IMR-90 (cell line): ENCODE measurements around the gene SMPDL3A. TPM values are rescaled to one million over a fixed set of nuclear protein-coding genes. Genes with fewer than 3 reads are reported as not detected.
A peak's percentile ranks its signal among the peaks of the same experiment; 100 is the strongest.

Experiments used
- ATAC-seq: fragments of 200-7000 bp; cut with Tn5 transposase; 2 replicates; pipeline ENCODE4 v1.9.1; 2020; ENCODE audit warnings: low read depth, mild to moderate bottlenecking, moderate library complexity
- BruUV-seq: library from RNA; stranded (reverse); fragments of 400-500 nt; replicated peaks from 2 replicates; lab custom pipeline; 2021; lab: Mats Ljungman, UMichigan
- CTCF ChIA-PET: fragments of 300-600 bp; formaldehyde crosslinking; extraction: SDS; loops from one replicate; lab custom pipeline; 2021; ENCODE audit warnings: antibody characterized with exemption; lab: Yijun Ruan, JAX
- POLR2A ChIA-PET: fragments of 300-600 bp; sonication (Branson Sonifier 250); formaldehyde crosslinking; loops from one replicate; lab custom pipeline; 2022; ENCODE audit warnings: antibody characterized with exemption; ENCODE audit not compliant: unreplicated experiment; lab: Charles Lee
- DNase-seq: peaks from one replicate; pipeline ENCODE4 v3.0.0; 2013
- H2AFZ ChIP-seq: replicated peaks from 2 replicates; pipeline ENCODE3; 2013; ENCODE audit warnings: low read length, mild to moderate bottlenecking; ENCODE audit not compliant: poor library complexity
- H2AK5ac ChIP-seq: 2 replicates; pipeline ENCODE4 v1.6.1; 2013; ENCODE audit warnings: low read depth, low read length, inconsistent platforms
- H2AK9ac ChIP-seq: replicated peaks from 2 replicates; pipeline ENCODE3; 2013; ENCODE audit warnings: mild to moderate bottlenecking, low read depth, low read length, moderate library complexity; ENCODE audit not compliant: poor library complexity
- H2BK120ac ChIP-seq: 2 replicates; pipeline ENCODE4 v1.6.1; 2013; ENCODE audit warnings: low read depth, low read length, inconsistent platforms
- H2BK15ac ChIP-seq: 3 replicates; pipeline ENCODE4 v1.6.1; 2013; ENCODE audit warnings: low read depth, low read length, inconsistent platforms
- H2BK20ac ChIP-seq: 2 replicates; pipeline ENCODE4 v1.6.1; 2013; ENCODE audit warnings: low read depth, mild to moderate bottlenecking, inconsistent platforms, low read length, moderate library complexity
- H2BK5ac ChIP-seq: 2 replicates; pipeline ENCODE4 v1.6.1; 2013; ENCODE audit warnings: mild to moderate bottlenecking, low read depth, low read length, inconsistent platforms; ENCODE audit not compliant: poor library complexity, severe bottlenecking
- H3K14ac ChIP-seq: replicated peaks from 2 replicates; pipeline ENCODE4 v1.6.1; 2013; ENCODE audit warnings: low read depth, low read length, inconsistent platforms
- H3K18ac ChIP-seq: 2 replicates; pipeline ENCODE4 v1.6.1; 2013; ENCODE audit warnings: low read depth, low read length, control low read depth
- H3K23ac ChIP-seq: 2 replicates; pipeline ENCODE4 v1.6.1; 2013; ENCODE audit warnings: low read depth, low read length, inconsistent platforms
- H3K27ac ChIP-seq: 2 replicates; pipeline ENCODE4 v1.5.1; 2013; ENCODE audit warnings: mild to moderate bottlenecking, control low read depth, low read length; ENCODE audit not compliant: insufficient read depth
- H3K27me3 ChIP-seq: 2 replicates; pipeline ENCODE4 v1.6.1; 2013; ENCODE audit warnings: low read length; ENCODE audit not compliant: control insufficient read depth, insufficient read depth
- H3K36me3 ChIP-seq: 2 replicates; pipeline ENCODE4 v1.6.1; 2013; ENCODE audit warnings: low read length, mixed read lengths; ENCODE audit not compliant: control insufficient read depth, insufficient read depth
- H3K4ac ChIP-seq: 2 replicates; pipeline ENCODE4 v1.6.1; 2013; ENCODE audit warnings: low read depth, low read length, inconsistent platforms
- H3K4me1 ChIP-seq: 2 replicates; pipeline ENCODE4 v1.6.1; 2013; ENCODE audit warnings: low read length, mixed read lengths; ENCODE audit not compliant: control insufficient read depth, insufficient read depth
- H3K4me2 ChIP-seq: 2 replicates; pipeline ENCODE4 v1.6.1; 2013; ENCODE audit warnings: low read depth, mild to moderate bottlenecking, control low read depth, low read length, moderate library complexity
- H3K4me3 ChIP-seq: 2 replicates; pipeline ENCODE4 v1.5.1; 2013; ENCODE audit warnings: low read depth, mild to moderate bottlenecking, control low read depth, low read length, moderate library complexity; ENCODE audit not compliant: insufficient read depth
- H3K56ac ChIP-seq: 2 replicates; pipeline ENCODE4 v1.6.1; 2013; ENCODE audit warnings: low read length, inconsistent platforms; ENCODE audit not compliant: insufficient read depth; ENCODE audit errors: extremely low read depth
- H3K79me1 ChIP-seq, 2 experiments: 2 replicates each; pipeline ENCODE4 v1.6.1; 2013; ENCODE audit warnings: low read length in 2 of 2, inconsistent platforms in 1 of 2, low read depth in 1 of 2
- H3K9ac ChIP-seq: 2 replicates; pipeline ENCODE4 v1.6.1; 2013; ENCODE audit warnings: low read depth, low read length, control low read depth
- H3K9me1 ChIP-seq: 2 replicates; pipeline ENCODE4 v1.6.1; 2013; ENCODE audit warnings: low read length, inconsistent platforms; ENCODE audit not compliant: insufficient read depth
- H3K9me3 ChIP-seq: 2 replicates; pipeline ENCODE4 v1.6.1; 2013; ENCODE audit warnings: low read length; ENCODE audit not compliant: control insufficient read depth, insufficient read depth
- H4K20me1 ChIP-seq: 2 replicates; pipeline ENCODE4 v1.6.1; 2013; ENCODE audit warnings: low read length, inconsistent platforms; ENCODE audit not compliant: insufficient read depth
- H4K5ac ChIP-seq: 2 replicates; pipeline ENCODE4 v1.6.1; 2013; ENCODE audit warnings: mild to moderate bottlenecking, low read depth, low read length, control low read depth
- H4K8ac ChIP-seq, 2 experiments: 2 replicates each; pipeline ENCODE4 v1.6.1; 2013; ENCODE audit warnings: low read depth in 2 of 2, low read length in 2 of 2, control low read depth in 1 of 2, inconsistent platforms in 1 of 2
- H4K91ac ChIP-seq: 2 replicates; pipeline ENCODE4 v1.6.1; 2013; ENCODE audit warnings: low read depth, low read length, inconsistent platforms; ENCODE audit not compliant: insufficient read depth
- BHLHE40 ChIP-seq: fragments of 150-350 bp; IDR thresholded peaks from 2 replicates; pipeline ENCODE4 v1.6.1; 2016; ENCODE audit warnings: mild to moderate bottlenecking, low read depth, low read length
- CHD1 ChIP-seq: IDR thresholded peaks from 2 replicates; pipeline ENCODE4 v1.6.1; 2012; ENCODE audit warnings: low read depth, low read length, improper control_type of control experiment
- FOS ChIP-seq: fragments of 150-350 bp; IDR thresholded peaks from 2 replicates; pipeline ENCODE4 v1.6.1; 2016; ENCODE audit warnings: low read depth, low read length
- MAFK ChIP-seq: IDR thresholded peaks from 2 replicates; pipeline ENCODE4 v1.6.1; 2012; ENCODE audit warnings: low read depth, low read length, improper control_type of control experiment
- MAZ ChIP-seq: IDR thresholded peaks from 2 replicates; pipeline ENCODE4 v1.6.1; 2012; ENCODE audit warnings: low read depth, mild to moderate bottlenecking, low read length, improper control_type of control experiment, moderate library complexity, borderline replicate concordance
- MXI1 ChIP-seq: IDR thresholded peaks from 2 replicates; pipeline ENCODE4 v1.6.1; 2012; ENCODE audit warnings: low read depth, mild to moderate bottlenecking, low read length, moderate library complexity, borderline replicate concordance
- NFE2L2 ChIP-seq: fragments of 150-350 bp; IDR thresholded peaks from 2 replicates; pipeline ENCODE4 v1.6.1; 2016; ENCODE audit warnings: low read depth, mild to moderate bottlenecking, low read length
- RAD21 ChIP-seq: IDR thresholded peaks from 2 replicates; pipeline ENCODE4 v1.6.1; 2012; ENCODE audit warnings: low read length, improper control_type of control experiment
- RCOR1 ChIP-seq: IDR thresholded peaks from 2 replicates; pipeline ENCODE4 v1.6.1; 2012; ENCODE audit warnings: mild to moderate bottlenecking, low read length, improper control_type of control experiment; ENCODE audit not compliant: insufficient replicate concordance
- RFX5 ChIP-seq: IDR thresholded peaks from 2 replicates; pipeline ENCODE4 v1.8.0; 2012; ENCODE audit warnings: low read depth, mild to moderate bottlenecking, low read length, moderate library complexity
- SMC3 ChIP-seq: fragments of 150-350 bp; IDR thresholded peaks from 2 replicates; pipeline ENCODE4 v1.6.1; 2016; ENCODE audit warnings: low read depth, mild to moderate bottlenecking, antibody characterized with exemption, low read length, moderate library complexity
- WGBS, 2 experiments: methylation state at CpG; one replicate each; pipeline versions ENCODE4 v1.1.5 to v1.1.7; 2013; ENCODE audit warnings: missing lambda C conversion rate in 2 of 2; ENCODE audit not compliant: insufficient read length in 1 of 2; ENCODE audit errors: extremely low coverage in 2 of 2; 5-methylcytosine and 5-hydroxymethylcytosine counted together
- dilution Hi-C: fragments of 300-500 bp; cut with HindIII; formaldehyde crosslinking; loops from one replicate; pipeline ENCODE4 v1.14.3; 2018; ENCODE audit warnings: low sequenced_read_pairs; ENCODE audit not compliant: unreplicated experiment
- in situ Hi-C: fragments of 300-500 bp; cut with MboI; formaldehyde crosslinking; loops from 3 replicates; pipeline ENCODE4 v1.14.3; 2019; ENCODE audit warnings: low sequenced_read_pairs, inconsistent platforms, mixed read lengths
- intact Hi-C: fragments of 100-400 bp; cut with micrococcal nuclease; formaldehyde crosslinking; loops from 2 replicates; pipeline ENCODE4 v1.10.0; 2022
- polyA plus RNA-seq, 3 experiments: library from polyadenylated mRNA; depleted of rRNA; stranded (reverse); fragments of >200 nt; gene quantifications; 2 replicates each; pipeline ENCODE4 v1.2.3, GENCODE V29; 2012; ENCODE audit warnings: low replicate concordance in 1 of 3
- total RNA-seq: library from RNA; depleted of rRNA; stranded (reverse); fragments of >200 nt; gene quantifications from 2 replicates; pipeline ENCODE4 v1.2.3, GENCODE V29; 2012
- TF ChIP-seq, protein P1 (sequence below): conservative IDR thresholded peaks from 2 replicates; pipeline ENCODE4 v1.5.1; 2012; ENCODE audit warnings: mild to moderate bottlenecking, low read depth, low read length, improper control_type of control experiment
- TF ChIP-seq, protein P2 (sequence below): fragments of 150-350 bp; IDR thresholded peaks from 2 replicates; pipeline ENCODE4 v1.6.1; 2017; ENCODE audit warnings: mild to moderate bottlenecking, antibody characterized with exemption, low read length, low read depth
- TF ChIP-seq, protein P3 (sequence below): fragments of 150-350 bp; IDR thresholded peaks from 2 replicates; pipeline ENCODE4 v1.6.1; 2016; ENCODE audit warnings: low read depth, mild to moderate bottlenecking, low read length, moderate library complexity, borderline replicate concordance

Gene SMPDL3A
- total and polyA plus RNA-seq, 2 of the 4 experiments (the other 2 are of a cell fraction) = 9.9 to 14.2 TPM

DNA sequence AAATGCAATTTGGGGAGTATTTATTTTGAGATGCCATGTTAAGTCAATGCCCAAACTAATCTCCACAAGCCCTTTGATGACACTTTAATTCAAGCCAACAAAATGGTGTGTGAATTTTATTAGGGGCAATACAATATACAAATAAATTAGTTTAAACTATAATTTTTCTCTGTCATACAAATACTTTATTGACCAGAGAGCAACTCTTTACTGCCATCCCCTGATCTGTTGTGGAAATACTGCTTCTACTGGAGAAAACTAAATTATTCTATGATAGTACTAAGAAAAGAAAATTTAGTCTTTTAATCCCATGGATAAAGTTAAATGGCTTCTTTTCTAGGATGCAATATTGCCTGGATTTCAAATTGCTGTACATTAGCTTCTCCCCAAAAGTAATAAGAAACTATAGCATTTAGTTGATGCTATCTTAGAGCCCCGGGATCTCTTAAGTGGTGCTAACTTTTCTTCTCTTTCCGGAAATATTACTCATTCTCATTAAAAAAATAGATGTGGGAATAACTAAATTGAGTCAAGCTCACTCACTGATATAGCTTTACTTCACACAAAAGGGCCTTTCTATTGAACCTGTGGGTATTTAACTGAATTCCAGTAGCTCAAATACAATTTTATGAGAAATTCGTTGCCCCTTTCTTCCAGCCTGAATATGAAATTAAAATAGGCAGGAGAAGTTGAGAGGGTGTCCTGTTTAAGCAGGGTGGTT lies 49.2 kb downstream of the SMPDL3A start:
- H2BK20ac ChIP-seq = no peak overlapping the region
- peaks cover 1% of the 10 kb centered on the region; the same call in 1 of the 2 replicates for H3K27me3 ChIP-seq
- peaks cover under 1% of the 10 kb centered on the region; the same call in 1 of the 2 replicates for H3K4me1 ChIP-seq
- dilution Hi-C loops (no loop called here), intact Hi-C loops (loop anchor here (5.0 kb wide), 1 partner anchor 346 kb away; no protein-coding TSS in a partner anchor), in situ Hi-C loops (loop anchor here (5.0 to 10.0 kb wide), 2 partner anchors 101 to 343 kb away; no protein-coding TSS in a partner anchor)
- WGBS, 2 experiments = no CpG with 5 or more reads among the region's 3 CpGs
- no peak overlapping the region for H3K23ac ChIP-seq
- no peak overlapping the region for H2BK5ac ChIP-seq
- H2BK15ac ChIP-seq = no peak overlapping the region
- no peak overlapping the region for H3K4ac ChIP-seq
- H2BK120ac ChIP-seq = no peak overlapping the region
- peak; percentile 33 for DNase-seq
- no peak overlapping the region for H2AFZ ChIP-seq
- H4K8ac ChIP-seq = no peak overlapping the region
- H2AK9ac ChIP-seq = no peak overlapping the region
- ATAC-seq = peak; percentile 67; the same call in 1 of the 2 replicates
- H3K27ac ChIP-seq = no peak overlapping the region
- no TSS peak for BruUV-seq
- H3K36me3 ChIP-seq = no peaks in the 10 kb centered on the region
- H3K9me3 ChIP-seq = no peaks in the 10 kb centered on the region
- H3K4me2 ChIP-seq = no peak overlapping the region
- no peaks in the 10 kb centered on the region for H3K9me1 ChIP-seq
- no peak overlapping the region for H3K56ac ChIP-seq
- H2AK5ac ChIP-seq = no peak overlapping the region
- CTCF ChIA-PET = interaction anchor here (0.6 to 2.7 kb wide), 17 partner anchors 14 to 347 kb away, joined by 3 to 53 read pairs (median 5); partner anchors contain the start of gene SMPDL3A
- H3K18ac ChIP-seq = no peak overlapping the region
- H4K91ac ChIP-seq = no peak overlapping the region
- no peak overlapping the region for H4K5ac ChIP-seq
- POLR2A ChIA-PET = interaction anchor here (1.1 kb wide), 1 partner anchor 108 kb away, joined by 3 read pairs; no protein-coding TSS in a partner anchor
- no peaks in the 10 kb centered on the region for H3K79me1 ChIP-seq
- no peak overlapping the region for H3K4me3 ChIP-seq
- no peaks in the 10 kb centered on the region for H4K20me1 ChIP-seq
- no peak overlapping the region for H3K9ac ChIP-seq
- H3K14ac ChIP-seq = no peak overlapping the region
- TF ChIP-seq RAD21 = peak; percentile 65
- TF ChIP-seq MXI1 = no peak
- TF ChIP-seq SMC3 = peak; percentile 71
- TF ChIP-seq FOS = no peak
- no peak for TF ChIP-seq MAZ
- no peak for TF ChIP-seq RFX5
- TF ChIP-seq, protein P1, sequence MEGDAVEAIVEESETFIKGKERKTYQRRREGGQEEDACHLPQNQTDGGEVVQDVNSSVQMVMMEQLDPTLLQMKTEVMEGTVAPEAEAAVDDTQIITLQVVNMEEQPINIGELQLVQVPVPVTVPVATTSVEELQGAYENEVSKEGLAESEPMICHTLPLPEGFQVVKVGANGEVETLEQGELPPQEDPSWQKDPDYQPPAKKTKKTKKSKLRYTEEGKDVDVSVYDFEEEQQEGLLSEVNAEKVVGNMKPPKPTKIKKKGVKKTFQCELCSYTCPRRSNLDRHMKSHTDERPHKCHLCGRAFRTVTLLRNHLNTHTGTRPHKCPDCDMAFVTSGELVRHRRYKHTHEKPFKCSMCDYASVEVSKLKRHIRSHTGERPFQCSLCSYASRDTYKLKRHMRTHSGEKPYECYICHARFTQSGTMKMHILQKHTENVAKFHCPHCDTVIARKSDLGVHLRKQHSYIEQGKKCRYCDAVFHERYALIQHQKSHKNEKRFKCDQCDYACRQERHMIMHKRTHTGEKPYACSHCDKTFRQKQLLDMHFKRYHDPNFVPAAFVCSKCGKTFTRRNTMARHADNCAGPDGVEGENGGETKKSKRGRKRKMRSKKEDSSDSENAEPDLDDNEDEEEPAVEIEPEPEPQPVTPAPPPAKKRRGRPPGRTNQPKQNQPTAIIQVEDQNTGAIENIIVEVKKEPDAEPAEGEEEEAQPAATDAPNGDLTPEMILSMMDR = peak; percentile 67
- no peak for TF ChIP-seq RCOR1
- TF ChIP-seq NFE2L2 = no peak
- TF ChIP-seq MAFK = no peak
- no peak for TF ChIP-seq BHLHE40
- no peak for TF ChIP-seq CHD1
- TF ChIP-seq, protein P2, sequence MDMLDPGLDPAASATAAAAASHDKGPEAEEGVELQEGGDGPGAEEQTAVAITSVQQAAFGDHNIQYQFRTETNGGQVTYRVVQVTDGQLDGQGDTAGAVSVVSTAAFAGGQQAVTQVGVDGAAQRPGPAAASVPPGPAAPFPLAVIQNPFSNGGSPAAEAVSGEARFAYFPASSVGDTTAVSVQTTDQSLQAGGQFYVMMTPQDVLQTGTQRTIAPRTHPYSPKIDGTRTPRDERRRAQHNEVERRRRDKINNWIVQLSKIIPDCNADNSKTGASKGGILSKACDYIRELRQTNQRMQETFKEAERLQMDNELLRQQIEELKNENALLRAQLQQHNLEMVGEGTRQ = no peak
- TF ChIP-seq, protein P3, sequence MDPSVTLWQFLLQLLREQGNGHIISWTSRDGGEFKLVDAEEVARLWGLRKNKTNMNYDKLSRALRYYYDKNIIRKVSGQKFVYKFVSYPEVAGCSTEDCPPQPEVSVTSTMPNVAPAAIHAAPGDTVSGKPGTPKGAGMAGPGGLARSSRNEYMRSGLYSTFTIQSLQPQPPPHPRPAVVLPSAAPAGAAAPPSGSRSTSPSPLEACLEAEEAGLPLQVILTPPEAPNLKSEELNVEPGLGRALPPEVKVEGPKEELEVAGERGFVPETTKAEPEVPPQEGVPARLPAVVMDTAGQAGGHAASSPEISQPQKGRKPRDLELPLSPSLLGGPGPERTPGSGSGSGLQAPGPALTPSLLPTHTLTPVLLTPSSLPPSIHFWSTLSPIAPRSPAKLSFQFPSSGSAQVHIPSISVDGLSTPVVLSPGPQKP = no peak
